HEK293 (cell line): ENCODE results near the gene NATD1.
A peak's percentile ranks its signal among the peaks of the same experiment; 100 is the strongest.

ENCODE experiments used
- CTCF ChIA-PET: fragments of 350-600 bp; formaldehyde crosslinking; extraction: SDS; loops from one replicate; lab custom pipeline; 2021; ENCODE audit warnings: antibody characterized with exemption; lab: Yijun Ruan, JAX
- POLR2A ChIA-PET: fragments of 300-600 bp; formaldehyde crosslinking; extraction: SDS; loops from one replicate; lab custom pipeline; 2020; ENCODE audit warnings: antibody characterized with exemption, inconsistent platforms; lab: Yijun Ruan, JAX
- H3K27ac ChIP-seq: fragments of 200-500 bp; sonication (Bioruptor generic); 2 replicates; pipeline ENCODE4 v1.5.1; 2014; ENCODE audit warnings: low read depth, low read length, control low read depth, inconsistent platforms; ENCODE audit errors: extremely low read depth
- H3K36me3 ChIP-seq, 2 experiments: fragments of 200-500 bp in 1 of 2; sonication (Bioruptor generic) in 1 of 2; 1 replicate in 1 of 2; 2 replicates in 1 of 2; pipeline ENCODE4 v1.5.1; 2014 to 2017; ENCODE audit warnings: inconsistent platforms in 2 of 2, low read length in 2 of 2; ENCODE audit not compliant: control insufficient read depth in 2 of 2, insufficient read depth in 1 of 2
- H3K4me1 ChIP-seq: fragments of 200-500 bp; sonication (Bioruptor generic); 2 replicates; pipeline ENCODE4 v1.5.1; 2014; ENCODE audit warnings: mild to moderate bottlenecking, low read length, inconsistent platforms; ENCODE audit not compliant: control insufficient read depth, insufficient read depth
- H3K4me3 ChIP-seq: 2 replicates; pipeline ENCODE4 v1.5.1; 2011; ENCODE audit warnings: low read depth, mild to moderate bottlenecking, control low read depth, low read length, moderate library complexity
- H3K9me3 ChIP-seq: fragments of 200-500 bp; sonication (Bioruptor generic); 2 replicates; pipeline ENCODE4 v1.5.1; 2014; ENCODE audit warnings: low read depth, low read length, inconsistent platforms; ENCODE audit not compliant: control insufficient read depth, insufficient read depth
- CTCF ChIP-seq: fragments of 450-650 bp; formaldehyde crosslinking; IDR thresholded peaks from 2 replicates; pipeline ENCODE4 v1.5.1; 2016; ENCODE audit warnings: missing biosample characterization, missing genetic modification characterization
- EGR2 ChIP-seq: fragments of 450-650 bp; formaldehyde crosslinking; IDR thresholded peaks from 2 replicates; pipeline ENCODE4 v1.5.1; 2016; ENCODE audit warnings: low read depth, missing biosample characterization, missing genetic modification characterization
- GLI4 ChIP-seq: fragments of 450-650 bp; formaldehyde crosslinking; IDR thresholded peaks from 2 replicates; pipeline ENCODE4 v1.5.1; 2016; ENCODE audit warnings: missing biosample characterization, missing genetic modification characterization
- GLIS1 ChIP-seq: fragments of 450-650 bp; formaldehyde crosslinking; IDR thresholded peaks from 2 replicates; pipeline ENCODE4 v1.5.1; 2016; ENCODE audit warnings: missing biosample characterization, missing genetic modification characterization
- KLF16 ChIP-seq: fragments of 450-650 bp; formaldehyde crosslinking; IDR thresholded peaks from 2 replicates; pipeline ENCODE4 v1.5.1; 2017; ENCODE audit warnings: missing biosample characterization, missing genetic modification characterization
- OSR2 ChIP-seq: fragments of 450-650 bp; formaldehyde crosslinking; IDR thresholded peaks from 2 replicates; pipeline ENCODE4 v1.5.1; 2016; ENCODE audit warnings: missing biosample characterization, missing genetic modification characterization
- SP3 ChIP-seq: fragments of 450-650 bp; formaldehyde crosslinking; IDR thresholded peaks from 2 replicates; pipeline ENCODE4 v1.5.1; 2016; ENCODE audit warnings: missing biosample characterization, missing genetic modification characterization
- SP7 ChIP-seq: fragments of 450-650 bp; formaldehyde crosslinking; IDR thresholded peaks from 2 replicates; pipeline ENCODE4 v1.5.1; 2016; ENCODE audit warnings: missing biosample characterization, missing genetic modification characterization
- ZBTB10 ChIP-seq: fragments of 450-650 bp; formaldehyde crosslinking; IDR thresholded peaks from 2 replicates; pipeline ENCODE4 v1.5.1; 2016; ENCODE audit warnings: missing biosample characterization, missing genetic modification characterization
- ZBTB11 ChIP-seq: fragments of 450-650 bp; formaldehyde crosslinking; conservative IDR thresholded peaks from 2 replicates; pipeline ENCODE4 v1.5.1; 2016; ENCODE audit warnings: low read depth, missing biosample characterization, missing genetic modification characterization
- ZBTB20 ChIP-seq: fragments of 450-650 bp; formaldehyde crosslinking; IDR thresholded peaks from 2 replicates; pipeline ENCODE4 v1.5.1; 2016; ENCODE audit warnings: missing biosample characterization, missing genetic modification characterization
- ZEB2 ChIP-seq: fragments of 450-650 bp; formaldehyde crosslinking; IDR thresholded peaks from 2 replicates; pipeline ENCODE4 v1.5.1; 2016; ENCODE audit warnings: missing biosample characterization, missing genetic modification characterization
- ZIC2 ChIP-seq: fragments of 450-650 bp; formaldehyde crosslinking; IDR thresholded peaks from 2 replicates; pipeline ENCODE4 v1.5.1; 2016; ENCODE audit warnings: missing biosample characterization, missing genetic modification characterization
- ZNF354C ChIP-seq: fragments of 450-650 bp; formaldehyde crosslinking; IDR thresholded peaks from 2 replicates; pipeline ENCODE4 v1.5.1; 2016; ENCODE audit warnings: missing biosample characterization, missing genetic modification characterization, low read depth, borderline replicate concordance
- ZNF394 ChIP-seq: fragments of 450-650 bp; formaldehyde crosslinking; IDR thresholded peaks from 2 replicates; pipeline ENCODE4 v1.5.1; 2016; ENCODE audit warnings: missing biosample characterization, missing genetic modification characterization, mild to moderate bottlenecking, moderate library complexity, borderline replicate concordance
- ZNF398 ChIP-seq: fragments of 450-650 bp; formaldehyde crosslinking; IDR thresholded peaks from 2 replicates; pipeline ENCODE4 v1.5.1; 2017; ENCODE audit warnings: missing biosample characterization, missing genetic modification characterization
- ZNF404 ChIP-seq: fragments of 450-650 bp; formaldehyde crosslinking; IDR thresholded peaks from 2 replicates; pipeline ENCODE4 v1.5.1; 2017; ENCODE audit warnings: missing biosample characterization, missing genetic modification characterization
- ZNF488 ChIP-seq: fragments of 450-650 bp; formaldehyde crosslinking; IDR thresholded peaks from 2 replicates; pipeline ENCODE4 v1.5.1; 2016; ENCODE audit warnings: missing biosample characterization, missing genetic modification characterization
- ZNF660 ChIP-seq: fragments of 450-650 bp; IDR thresholded peaks from 2 replicates; pipeline ENCODE4 v1.5.1; 2018; ENCODE audit warnings: missing biosample characterization, mild to moderate bottlenecking, missing genetic modification characterization
- ZNF692 ChIP-seq: fragments of 450-650 bp; formaldehyde crosslinking; IDR thresholded peaks from 2 replicates; pipeline ENCODE4 v1.5.1; 2016; ENCODE audit warnings: missing biosample characterization, missing genetic modification characterization

Gene NATD1

GRCh38 chr17:21287703-21288449 lies 34.7 kb upstream of the NATD1 start:
- Histone ChIP-seq H3K4me3 (no peak overlapping the region; the same call in 1 of the 2 replicates), H3K36me3 (peaks cover 11 to 41% of the 10 kb centered on the region in 2 experiments; a peak in 2 of 3 replicates), H3K27ac (peak overlapping the region; percentile 12; the same call in 1 of the 2 replicates), H3K4me1 (peaks cover 20% of the 10 kb centered on the region), H3K9me3 (no peaks in the 10 kb centered on the region)
- ChIA-PET POLR2A (interaction anchor here (4.1 kb wide), 1 partner anchor 13 kb away, joined by 42 read pairs; no protein-coding TSS in a partner anchor), CTCF (interaction anchor here (0.5 to 3.7 kb wide), 5 partner anchors 9 to 231 kb away, joined by 3 to 24 read pairs (median 4); no protein-coding TSS in a partner anchor)
- peak; percentile 78 for TF ChIP-seq ZBTB11 (tag by site-specific recombination)
- TF ChIP-seq EGR2 (tag by site-specific recombination): 0 out of 2 replicates have a peak, but pooled peaks have one; percentile 41
- TF ChIP-seq ZNF660 (tag by site-specific recombination): peak; percentile 76; the same call in 1 of the 2 replicates
- TF ChIP-seq GLI4 (tag by site-specific recombination): 0 out of 2 replicates have a peak, but pooled peaks have one; percentile 50
- no peak for TF ChIP-seq ZNF354C (tag by site-specific recombination)
- peak; percentile 83 for TF ChIP-seq ZBTB20 (tag by site-specific recombination)
- TF ChIP-seq ZIC2 (tag by site-specific recombination): peak; percentile 79
- TF ChIP-seq CTCF: peak; percentile 42
- peak; percentile 81 for TF ChIP-seq ZNF398 (tag by site-specific recombination)
- 0 out of 2 replicates have a peak, but pooled peaks have one; percentile 35 for TF ChIP-seq ZBTB10
- TF ChIP-seq SP7: peak; percentile 64
- TF ChIP-seq ZEB2 (tag by site-specific recombination): peak; percentile 45; the same call in 1 of the 2 replicates
- TF ChIP-seq GLIS1: peak; percentile 54
- 0 out of 2 replicates have a peak, but pooled peaks have one; percentile 43 for TF ChIP-seq SP3 (tag by site-specific recombination)
- TF ChIP-seq ZNF692 (tag by site-specific recombination): peak; percentile 100
- 0 out of 2 replicates have a peak, but pooled peaks have one; percentile 27 for TF ChIP-seq OSR2 (tag by site-specific recombination)
- peak; percentile 25; the same call in 1 of the 2 replicates for TF ChIP-seq ZNF394
- no peak for TF ChIP-seq ZNF404 (tag by site-specific recombination)
- peak; percentile 76 for TF ChIP-seq KLF16 (tag by site-specific recombination)
- TF ChIP-seq ZNF488 (tag by site-specific recombination): no peak
